GM12878 (cell line): ENCODE data around the gene SUGCT. TPM values are rescaled to one million over a fixed set of nuclear protein-coding genes. Genes with fewer than 3 reads are reported as not detected.

ENCODE experiments used
- ATAC-seq: fragments of 200-7000 bp; cut with Tn5 transposase; 3 replicates; pipeline ENCODE4 v1.9.1; 2020; ENCODE audit warnings: mild to moderate bottlenecking, moderate library complexity
- BruUV-seq: library from RNA; stranded (reverse); fragments of 400-500 nt; replicated peaks from 2 replicates; lab custom pipeline; 2021; lab: Mats Ljungman, UMichigan
- CTCF ChIA-PET: fragments of 300-600 bp; sonication (Branson Sonifier 250); formaldehyde crosslinking; extraction: SDS; loops from one replicate; lab custom pipeline; 2021; ENCODE audit warnings: inconsistent platforms; lab: Yijun Ruan, JAX
- POLR2A ChIA-PET: fragments of 350-600 bp; formaldehyde crosslinking; extraction: SDS; loops from one replicate; lab custom pipeline; 2021; ENCODE audit warnings: inconsistent platforms; lab: Charles Lee
- RAD21 ChIA-PET: fragments of 300-600 bp; sonication (Branson Sonifier 250); formaldehyde crosslinking; loops from one replicate; lab custom pipeline; 2023; ENCODE audit warnings: antibody characterized with exemption; ENCODE audit not compliant: unreplicated experiment; lab: Charles Lee
- SMC1A ChIA-PET: fragments of 300-600 bp; sonication (Branson Sonifier 250); formaldehyde crosslinking; loops from one replicate; lab custom pipeline; 2023; ENCODE audit not compliant: unreplicated experiment, uncharacterized antibody; lab: Charles Lee
- DNase-seq: peaks from one replicate; pipeline ENCODE4 v3.0.0-alpha.2; 2011; ENCODE audit warnings: low read depth, low spot score
- FAIRE-seq: peaks from 3 replicates; lab custom pipeline; 2011; peaks lifted over from hg19 to GRCh38; lab: Jason Lieb, UNC
- H2AFZ ChIP-seq: 2 replicates; pipeline ENCODE4 v1.6.0; 2011; ENCODE audit warnings: low read depth, low read length, control low read depth; ENCODE audit not compliant: control insufficient read depth
- H3K27ac ChIP-seq: 2 replicates; pipeline ENCODE4 v1.5.1; 2011; ENCODE audit warnings: control low read depth; ENCODE audit not compliant: control insufficient read depth, insufficient read depth
- H3K27me3 ChIP-seq, 2 experiments: replicated peaks in 1 of 2; 2 replicates each; pipeline versions ENCODE4 v1.6.0 to v1.6.1; 2011; ENCODE audit warnings: low read length in 1 of 2; ENCODE audit not compliant: control insufficient read depth in 2 of 2, insufficient read depth in 2 of 2
- H3K36me3 ChIP-seq, 2 experiments: 2 replicates each; pipeline ENCODE4 v1.5.1; 2011; ENCODE audit warnings: low read length in 1 of 2; ENCODE audit not compliant: control insufficient read depth in 2 of 2, insufficient read depth in 2 of 2
- H3K4me1 ChIP-seq: 2 replicates; pipeline ENCODE4 v1.6.1; 2011; ENCODE audit warnings: mild to moderate bottlenecking, low read length, moderate library complexity, mixed read lengths; ENCODE audit not compliant: control insufficient read depth, insufficient read depth
- H3K4me2 ChIP-seq: 2 replicates; pipeline ENCODE4 v1.6.0; 2011; ENCODE audit warnings: control low read depth; ENCODE audit not compliant: control insufficient read depth, insufficient read depth
- H3K4me3 ChIP-seq: fragments of 200-600 bp; sonication (generic); 2 replicates; pipeline ENCODE4 v1.5.1; 2016
- H3K79me2 ChIP-seq: 2 replicates; pipeline ENCODE4 v1.6.0; 2011; ENCODE audit warnings: low read length; ENCODE audit not compliant: control insufficient read depth, insufficient read depth
- H3K9ac ChIP-seq: 2 replicates; pipeline ENCODE4 v1.8.0; 2011; ENCODE audit warnings: low read length, control low read depth, mixed read lengths; ENCODE audit not compliant: control insufficient read depth, insufficient read depth
- H3K9me3 ChIP-seq: replicated peaks from 3 replicates; pipeline ENCODE4 v1.5.1; 2011; ENCODE audit warnings: mild to moderate bottlenecking, low read length; ENCODE audit not compliant: control insufficient read depth, insufficient read depth
- H4K20me1 ChIP-seq: 2 replicates; pipeline ENCODE4 v1.6.0; 2011; ENCODE audit not compliant: control insufficient read depth, insufficient read depth
- ATF7 ChIP-seq: fragments of 450-650 bp; IDR thresholded peaks from 2 replicates; pipeline ENCODE4 v1.6.1; 2016; ENCODE audit warnings: low read depth, mild to moderate bottlenecking
- ETV6 ChIP-seq, 2 experiments: fragments of 450-650 bp in 1 of 2; IDR thresholded peaks in 1 of 2; conservative IDR thresholded peaks in 1 of 2; 2 replicates each; pipeline ENCODE4 v1.6.1; 2014; ENCODE audit warnings: antibody characterized with exemption in 1 of 2, borderline replicate concordance in 1 of 2, low read depth in 1 of 2, mild to moderate bottlenecking in 1 of 2, moderate library complexity in 1 of 2
- FOS ChIP-seq: IDR thresholded peaks from 3 replicates; pipeline ENCODE4 v1.6.1; 2011; ENCODE audit warnings: borderline replicate concordance; ENCODE audit not compliant: insufficient read length; ENCODE audit errors: extremely low read depth
- MTA3 ChIP-seq: IDR thresholded peaks from 2 replicates; pipeline ENCODE4 v1.6.1; 2012; ENCODE audit warnings: low read length, inconsistent platforms, borderline replicate concordance
- MXI1 ChIP-seq: fragments of 150-350 bp; IDR thresholded peaks from 2 replicates; pipeline ENCODE4 v1.6.1; 2011; ENCODE audit warnings: low read depth, mild to moderate bottlenecking, inconsistent platforms, low read length, improper control_type of control experiment
- NRF1 ChIP-seq: conservative IDR thresholded peaks from 2 replicates; pipeline ENCODE4 v1.6.1; 2011; ENCODE audit warnings: mild to moderate bottlenecking, low read depth, low read length, improper control_type of control experiment
- PKNOX1 ChIP-seq: fragments of 450-650 bp; IDR thresholded peaks from 2 replicates; pipeline ENCODE4 v1.6.1; 2016; ENCODE audit warnings: mild to moderate bottlenecking
- POLR2AphosphoS2 ChIP-seq: IDR thresholded peaks from 2 replicates; pipeline ENCODE4 v1.6.1; 2011; ENCODE audit warnings: low read depth, mild to moderate bottlenecking, low read length, improper control_type of control experiment, moderate library complexity
- SIX5 ChIP-seq: IDR thresholded peaks from 2 replicates; pipeline ENCODE4 v1.6.1; 2011; ENCODE audit warnings: mild to moderate bottlenecking, low read depth, low read length, moderate library complexity; ENCODE audit not compliant: severe bottlenecking
- SRF ChIP-seq, 2 experiments: IDR thresholded peaks; 2 replicates each; pipeline ENCODE4 v1.6.1; 2011; ENCODE audit warnings: low read depth in 2 of 2, low read length in 2 of 2, mild to moderate bottlenecking in 1 of 2, moderate library complexity in 1 of 2
- TCF3 ChIP-seq: IDR thresholded peaks from 2 replicates; pipeline ENCODE4 v1.6.1; 2012; ENCODE audit warnings: low read depth, mild to moderate bottlenecking, low read length, borderline replicate concordance; ENCODE audit not compliant: insufficient read depth
- TCF7 ChIP-seq: IDR thresholded peaks from 2 replicates; pipeline ENCODE4 v1.6.1; 2014; ENCODE audit warnings: antibody characterized with exemption, borderline replicate concordance
- ZBED1 ChIP-seq: IDR thresholded peaks from 2 replicates; pipeline ENCODE4 v1.6.1; 2016; ENCODE audit warnings: borderline replicate concordance
- ZNF217 ChIP-seq: fragments of 450-650 bp; IDR thresholded peaks from 2 replicates; pipeline ENCODE4 v1.6.1; 2017; ENCODE audit warnings: antibody characterized with exemption, mild to moderate bottlenecking
- ZNF622 ChIP-seq: fragments of 450-650 bp; IDR thresholded peaks from 2 replicates; pipeline ENCODE4 v1.6.1; 2017; ENCODE audit warnings: mild to moderate bottlenecking, inconsistent platforms
- WGBS: methylation state at CpG from one replicate; pipeline ENCODE4 v1.1.6; 2016; ENCODE audit warnings: low lambda C conversion rate; ENCODE audit not compliant: insufficient replicate concordance, insufficient coverage; ENCODE audit errors: missing lambda C conversion rate; 5-methylcytosine and 5-hydroxymethylcytosine counted together
- in situ Hi-C: fragments of 300-500 bp; cut with MboI; formaldehyde crosslinking; loops from 9 replicates; pipeline ENCODE4 v1.14.3; 2018; ENCODE audit warnings: mixed read lengths
- intact Hi-C: fragments of 100-400 bp; cut with micrococcal nuclease; formaldehyde crosslinking; loops from one replicate; pipeline ENCODE4 v1.14.2; 2022; ENCODE audit not compliant: unreplicated experiment
- polyA plus RNA-seq, 11 experiments: library from polyadenylated mRNA; depleted of rRNA in 4 of 11; unstranded in 6 of 11; stranded (reverse) in 5 of 11; fragments of >200 nt; fragmentation: Nextera tagmentation in 4 of 11; fragmentation: Illumina TruSeq in 1 of 11; extraction: Ambion mirVana in 4 of 11; extraction: Trizol in 1 of 11; gene quantifications; 1 replicate in 1 of 11; 2 replicates in 10 of 11; pipeline versions ENCODE4 v1.2.1 to v1.2.3, GENCODE V29; 2011 to 2016; ENCODE audit warnings: inconsistent platforms in 2 of 11, missing spikeins in 2 of 11, low read depth in 1 of 11
- total RNA-seq, 4 experiments: library from RNA; depleted of rRNA in 3 of 4; stranded (reverse); fragments of >200 nt in 3 of 4; fragmentation: Illumina TruSeq in 1 of 4; extraction: Trizol in 1 of 4; gene quantifications; 2 replicates each; pipeline versions ENCODE4 v1.2.1 to v1.2.3, GENCODE V29; 2013 to 2021
- TF ChIP-seq, protein P1 (sequence below): fragments of 450-650 bp; IDR thresholded peaks from 2 replicates; pipeline ENCODE4 v1.6.1; 2017; ENCODE audit warnings: mild to moderate bottlenecking, low read depth, inconsistent platforms; ENCODE audit not compliant: poor library complexity, severe bottlenecking
- TF ChIP-seq, protein P2 (sequence below), 3 experiments: IDR thresholded peaks in 2 of 3; conservative IDR thresholded peaks in 1 of 3; 2 replicates each; pipeline ENCODE4 v1.5.1; 2011; ENCODE audit warnings: low read depth in 3 of 3, low read length in 3 of 3, mild to moderate bottlenecking in 3 of 3, control low read depth in 2 of 3, moderate library complexity in 2 of 3, inconsistent platforms in 1 of 3, mixed read lengths in 1 of 3; ENCODE audit not compliant: control insufficient read depth in 2 of 3, insufficient read depth in 1 of 3; ENCODE audit errors: extremely low read depth in 1 of 3
- TF ChIP-seq, protein P3 (sequence below): IDR thresholded peaks from 2 replicates; pipeline ENCODE4 v1.6.1; 2011; ENCODE audit warnings: borderline replicate concordance, low read depth, mild to moderate bottlenecking, moderate library complexity, mixed read lengths, low read length; ENCODE audit not compliant: insufficient read depth; ENCODE audit errors: extremely low read length

The SUGCT gene
- total and polyA plus RNA-seq, 10 of the 15 experiments (the other 5 are each of a cell fraction or from before 2014, with no cell fraction given) = 0.08 to 1.2 (median 0.67) TPM; not detected in 1

DNA sequence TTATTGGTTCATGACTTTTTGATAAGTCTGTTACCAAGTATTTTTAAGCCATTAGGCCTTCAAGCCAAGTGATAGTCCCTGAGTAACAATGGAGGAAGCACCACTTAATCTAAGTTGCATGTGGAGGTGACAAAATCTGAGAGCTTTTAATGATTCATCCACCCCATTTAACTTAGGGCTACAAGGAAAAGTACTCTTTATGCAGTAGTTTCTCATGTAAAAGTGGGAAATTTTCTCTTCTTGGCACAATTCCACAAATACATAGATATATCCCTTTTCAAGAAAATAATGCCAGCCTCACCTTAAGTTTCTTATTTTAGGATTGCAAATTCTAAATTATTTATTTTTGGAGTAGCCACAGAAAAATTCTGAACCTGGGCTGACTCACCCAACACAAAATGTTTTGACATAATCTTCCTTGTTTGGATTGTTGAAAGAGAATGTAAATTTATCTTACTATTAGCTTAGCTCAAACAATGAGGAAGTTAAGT is 85.7 kb downstream of the SUGCT start (continued):
- TF ChIP-seq FOS (no peak), NRF1 (no peak), ETV6 (conservative IDR thresholded peaks at IDR 0.05 in 1 of 2, IDR thresholded peaks at IDR 0.05 in 1 of 2; ENCODE audit: borderline replicate concordance in 1 of 2, low read depth in 1 of 2) (no peak), TCF3 (no peak), MTA3 (no peak), MXI1 (no peak), ZNF622 (no peak), ZNF217 (no peak)

DNA sequence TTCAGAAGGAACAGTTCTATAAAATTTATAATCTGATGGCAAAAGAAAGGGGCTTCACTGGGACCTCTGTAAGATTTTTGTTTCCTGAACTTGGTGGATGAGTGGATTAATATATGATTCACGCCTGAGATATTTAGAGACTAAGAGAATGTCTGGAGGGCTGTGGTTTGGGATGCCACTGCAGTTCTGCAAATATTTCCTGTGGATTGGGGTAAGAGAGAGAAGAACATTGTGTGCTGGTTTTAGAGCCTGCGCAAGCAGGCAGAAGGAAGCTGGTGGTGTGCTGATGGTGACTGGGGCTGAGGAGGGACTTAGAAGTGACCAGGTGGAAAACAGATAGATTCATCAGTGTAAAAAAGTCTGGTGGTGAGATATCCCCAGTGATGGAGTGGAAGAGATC is 87.0 kb downstream of the SUGCT start:
- Histone ChIP-seq H3K4me3 (no peak overlapping the region), H3K27ac (no peak overlapping the region), H3K9ac (no peak overlapping the region), H2AFZ (no peak overlapping the region), H3K27me3 (no peaks in the 10 kb centered on the region), H4K20me1 (no peaks in the 10 kb centered on the region), H3K36me3 (no peaks in the 10 kb centered on the region), H3K4me1 (no peaks in the 10 kb centered on the region), H3K4me2 (no peak overlapping the region), H3K79me2 (no peaks in the 10 kb centered on the region), H3K9me3 (no peaks in the 10 kb centered on the region)
- ATAC-seq (no peak), DNase-seq (no peak), FAIRE-seq (no peak)
- in situ Hi-C loops = no loop called here
- SMC1A ChIA-PET = no interaction called here
- CTCF ChIA-PET = interaction anchor here (0.6 kb wide), 1 partner anchor 1270 kb away, joined by 4 read pairs; no protein-coding TSS in a partner anchor
- no TSS peak for BruUV-seq
- POLR2A ChIA-PET = no interaction called here
- 50% methylated on average over 2 of the region's 2 CpGs for WGBS
- RAD21 ChIA-PET = no interaction called here
- intact Hi-C loops = no loop called here
- TF ChIP-seq POLR2AphosphoS2 (no peak), ZBED1 (no peak), ATF7 (no peak), TCF7 (no peak), SRF (IDR thresholded peaks at IDR 0.05; ENCODE audit: low read depth in 2 of 2, low read length in 2 of 2) (no peak), PKNOX1 (no peak), SIX5 (no peak)
- TF ChIP-seq, protein P1, sequence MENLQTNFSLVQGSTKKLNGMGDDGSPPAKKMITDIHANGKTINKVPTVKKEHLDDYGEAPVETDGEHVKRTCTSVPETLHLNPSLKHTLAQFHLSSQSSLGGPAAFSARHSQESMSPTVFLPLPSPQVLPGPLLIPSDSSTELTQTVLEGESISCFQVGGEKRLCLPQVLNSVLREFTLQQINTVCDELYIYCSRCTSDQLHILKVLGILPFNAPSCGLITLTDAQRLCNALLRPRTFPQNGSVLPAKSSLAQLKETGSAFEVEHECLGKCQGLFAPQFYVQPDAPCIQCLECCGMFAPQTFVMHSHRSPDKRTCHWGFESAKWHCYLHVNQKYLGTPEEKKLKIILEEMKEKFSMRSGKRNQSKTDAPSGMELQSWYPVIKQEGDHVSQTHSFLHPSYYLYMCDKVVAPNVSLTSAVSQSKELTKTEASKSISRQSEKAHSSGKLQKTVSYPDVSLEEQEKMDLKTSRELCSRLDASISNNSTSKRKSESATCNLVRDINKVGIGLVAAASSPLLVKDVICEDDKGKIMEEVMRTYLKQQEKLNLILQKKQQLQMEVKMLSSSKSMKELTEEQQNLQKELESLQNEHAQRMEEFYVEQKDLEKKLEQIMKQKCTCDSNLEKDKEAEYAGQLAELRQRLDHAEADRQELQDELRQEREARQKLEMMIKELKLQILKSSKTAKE = no peak
- TF ChIP-seq, protein P2, sequence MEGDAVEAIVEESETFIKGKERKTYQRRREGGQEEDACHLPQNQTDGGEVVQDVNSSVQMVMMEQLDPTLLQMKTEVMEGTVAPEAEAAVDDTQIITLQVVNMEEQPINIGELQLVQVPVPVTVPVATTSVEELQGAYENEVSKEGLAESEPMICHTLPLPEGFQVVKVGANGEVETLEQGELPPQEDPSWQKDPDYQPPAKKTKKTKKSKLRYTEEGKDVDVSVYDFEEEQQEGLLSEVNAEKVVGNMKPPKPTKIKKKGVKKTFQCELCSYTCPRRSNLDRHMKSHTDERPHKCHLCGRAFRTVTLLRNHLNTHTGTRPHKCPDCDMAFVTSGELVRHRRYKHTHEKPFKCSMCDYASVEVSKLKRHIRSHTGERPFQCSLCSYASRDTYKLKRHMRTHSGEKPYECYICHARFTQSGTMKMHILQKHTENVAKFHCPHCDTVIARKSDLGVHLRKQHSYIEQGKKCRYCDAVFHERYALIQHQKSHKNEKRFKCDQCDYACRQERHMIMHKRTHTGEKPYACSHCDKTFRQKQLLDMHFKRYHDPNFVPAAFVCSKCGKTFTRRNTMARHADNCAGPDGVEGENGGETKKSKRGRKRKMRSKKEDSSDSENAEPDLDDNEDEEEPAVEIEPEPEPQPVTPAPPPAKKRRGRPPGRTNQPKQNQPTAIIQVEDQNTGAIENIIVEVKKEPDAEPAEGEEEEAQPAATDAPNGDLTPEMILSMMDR (IDR thresholded peaks at IDR 0.05 in 2 of 3, conservative IDR thresholded peaks at IDR 0.05 in 1 of 3; ENCODE audit: control insufficient read depth in 2 of 3, extremely low read depth in 1 of 3, insufficient read depth in 1 of 3, low read depth in 3 of 3, low read length in 3 of 3) = no peak
- TF ChIP-seq, protein P3, sequence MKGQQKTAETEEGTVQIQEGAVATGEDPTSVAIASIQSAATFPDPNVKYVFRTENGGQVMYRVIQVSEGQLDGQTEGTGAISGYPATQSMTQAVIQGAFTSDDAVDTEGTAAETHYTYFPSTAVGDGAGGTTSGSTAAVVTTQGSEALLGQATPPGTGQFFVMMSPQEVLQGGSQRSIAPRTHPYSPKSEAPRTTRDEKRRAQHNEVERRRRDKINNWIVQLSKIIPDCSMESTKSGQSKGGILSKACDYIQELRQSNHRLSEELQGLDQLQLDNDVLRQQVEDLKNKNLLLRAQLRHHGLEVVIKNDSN = no peak
